Measurements from ENCODE around the gene PTPN11.
"Not testable (repeated sequence)": the region's sequence is repeated elsewhere in the genome, so short reads cannot be mapped to it uniquely, and the experiment has no call there.

The PTPN11 gene
- total RNA-seq = 111 to 240 (median 186) reads per million in 17 experiments

DNA sequence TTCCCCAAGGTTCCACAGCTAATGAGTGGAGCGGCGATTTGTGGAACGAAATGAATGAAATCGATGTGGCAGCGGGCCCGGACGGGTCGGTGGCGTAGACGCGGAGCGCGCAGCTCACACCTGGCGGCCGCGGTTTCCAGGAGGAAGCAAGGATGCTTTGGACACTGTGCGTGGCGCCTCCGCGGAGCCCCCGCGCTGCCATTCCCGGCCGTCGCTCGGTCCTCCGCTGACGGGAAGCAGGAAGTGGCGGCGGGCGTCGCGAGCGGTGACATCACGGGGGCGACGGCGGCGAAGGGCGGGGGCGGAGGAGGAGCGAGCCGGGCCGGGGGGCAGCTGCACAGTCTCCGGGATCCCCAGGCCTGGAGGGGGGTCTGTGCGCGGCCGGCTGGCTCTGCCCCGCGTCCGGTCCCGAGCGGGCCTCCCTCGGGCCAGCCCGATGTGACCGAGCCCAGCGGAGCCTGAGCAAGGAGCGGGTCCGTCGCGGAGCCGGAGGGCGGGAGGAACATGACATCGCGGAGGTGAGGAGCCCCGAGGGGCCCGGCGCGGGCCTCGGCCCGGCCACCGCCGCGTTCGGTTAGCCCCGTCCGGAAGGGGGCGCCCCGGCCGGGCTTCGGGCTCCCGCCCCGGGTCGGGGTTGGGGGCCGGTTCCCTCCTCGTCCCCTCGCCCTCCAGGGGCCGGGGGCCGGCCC, at the start of gene PTPN11:
Gene PTPN11, plus strand, starts transcription at position 340 of the 689 bp plus-strand sequence. Its CDS starts 165 bp downstream, at position 505.
- DNase-seq = peak; percentile 86 to 95 (median 92)

DNA sequence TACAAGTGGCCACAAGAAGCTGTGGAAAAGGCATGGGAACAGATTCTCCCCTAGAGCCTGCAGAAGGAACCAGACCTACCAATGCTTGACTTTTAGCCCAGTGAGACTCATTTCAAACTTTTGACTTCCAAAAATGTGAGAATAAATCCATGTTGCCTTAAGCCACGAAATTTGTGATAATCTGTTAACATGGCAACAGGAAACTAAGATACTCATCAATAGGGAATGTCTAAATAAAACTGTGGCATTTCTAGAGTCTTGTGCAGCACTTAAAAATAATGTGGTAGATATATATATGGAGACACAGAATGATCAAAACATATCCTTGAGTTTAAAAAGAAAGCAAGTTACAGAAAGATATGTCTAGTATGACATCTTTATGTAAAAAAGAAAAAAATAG, 48.5 kb upstream of the PTPN11 start:
- DNase-seq = no peak

DNA sequence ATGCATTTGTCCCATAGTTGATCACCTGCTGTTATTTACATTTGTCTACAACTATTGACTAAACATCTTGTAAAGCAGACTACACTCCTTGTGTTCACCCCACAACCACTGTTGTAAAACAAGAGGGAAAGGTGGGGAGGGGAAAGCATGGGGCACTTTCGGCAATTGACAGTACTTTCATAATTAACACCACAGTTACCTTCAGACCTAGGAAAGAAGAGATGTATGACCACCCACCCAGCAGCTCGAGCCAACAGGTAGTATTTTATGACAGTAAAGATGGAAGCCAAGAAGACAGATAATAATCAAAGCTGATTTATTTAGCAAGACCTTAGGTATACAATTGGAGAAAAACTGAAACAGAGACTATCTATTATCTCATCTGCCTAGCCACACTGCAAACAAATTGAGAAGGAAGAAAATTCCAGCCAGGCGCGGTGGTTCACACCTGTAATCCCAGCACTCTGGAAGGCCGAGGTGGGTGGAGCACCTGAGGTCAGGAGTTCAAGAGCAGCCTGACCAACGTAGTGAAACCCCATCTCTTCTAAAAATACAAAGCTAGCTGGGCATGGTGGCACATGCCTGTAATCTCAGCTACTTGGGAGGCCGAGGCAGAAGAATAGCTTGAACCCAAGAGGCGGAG, 47.8 kb upstream of the PTPN11 start:
- no peak for DNase-seq

DNA sequence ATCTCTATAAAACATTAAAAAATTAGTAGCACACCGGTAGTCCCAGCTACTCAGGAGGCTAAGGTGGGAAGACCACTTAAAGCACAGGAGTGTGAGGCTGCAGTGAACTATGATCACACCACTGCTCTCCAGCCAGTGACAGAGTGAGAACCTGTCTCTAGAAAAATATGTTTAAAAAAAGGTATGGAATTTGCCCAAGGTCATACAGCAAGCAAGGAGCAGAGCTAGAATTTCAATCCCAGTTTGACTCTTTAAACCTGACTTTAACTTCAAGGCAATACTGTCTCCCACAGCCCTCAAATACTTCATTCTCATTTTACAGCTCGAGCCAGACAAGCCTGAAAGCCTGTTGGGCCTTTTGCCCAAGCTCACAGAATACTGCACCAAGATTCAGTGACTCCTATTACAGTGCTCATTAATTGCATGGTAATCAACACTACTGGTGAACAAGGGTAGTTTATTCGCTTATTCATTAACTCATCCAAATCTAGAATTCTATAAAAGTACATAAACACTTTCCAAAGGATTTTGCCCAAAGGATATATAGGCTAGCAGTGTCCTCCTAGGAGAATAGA, 44.5 kb upstream of the PTPN11 start:
- no peak for DNase-seq

DNA sequence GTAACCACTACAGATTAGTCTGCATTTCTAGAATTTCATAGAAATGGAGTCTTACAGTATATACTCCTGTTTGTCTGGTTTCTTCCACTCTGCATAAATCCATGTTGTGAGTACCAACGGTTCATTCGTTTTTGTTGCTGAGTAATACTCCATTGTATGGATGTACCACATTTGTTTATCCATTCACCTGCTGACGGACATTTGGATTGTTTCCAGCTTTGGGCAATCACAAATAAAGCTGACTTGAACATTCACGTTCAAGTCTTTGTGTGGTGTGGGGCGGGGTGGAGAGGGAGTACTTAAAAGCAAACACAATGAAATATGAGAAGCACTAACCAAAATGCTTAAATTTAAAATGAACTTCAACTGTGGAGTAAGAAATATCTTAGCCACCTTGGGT, 43.6 kb upstream of the PTPN11 start:
- DNase-seq = no peak

DNA sequence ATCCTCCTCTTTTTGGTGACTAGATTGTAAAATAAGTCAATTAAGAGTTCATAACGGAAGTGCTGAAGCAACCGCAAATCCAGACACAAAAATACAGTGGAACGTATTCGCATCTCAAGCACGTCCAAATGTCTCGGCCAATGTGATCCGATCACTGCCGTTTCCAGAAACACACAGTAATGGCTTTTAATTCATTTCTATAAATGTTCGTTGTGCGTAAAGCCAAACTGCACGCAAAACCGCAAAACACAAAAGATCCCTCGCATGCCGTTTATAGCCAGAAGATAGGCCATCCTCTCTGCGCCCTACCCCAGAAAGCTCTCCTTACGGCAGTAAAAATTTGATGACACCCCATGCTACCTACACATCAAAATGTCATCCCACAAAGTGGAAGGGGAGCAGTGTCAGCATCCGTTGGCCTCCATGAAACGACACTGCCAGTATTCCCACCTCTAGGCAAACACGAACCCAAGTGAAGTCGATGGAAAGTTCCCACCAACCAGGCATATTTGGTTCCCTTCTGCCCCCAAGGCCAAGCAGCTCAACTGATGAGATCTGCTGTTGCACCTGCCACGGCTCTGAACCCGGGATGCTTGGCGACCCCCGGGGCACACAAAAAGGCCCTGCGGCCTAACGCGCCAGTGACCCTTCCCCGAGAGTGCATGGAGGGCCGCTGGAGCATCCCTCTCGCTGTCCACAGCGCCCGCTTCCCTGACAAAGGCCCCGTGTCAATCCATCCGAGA, 37.9 kb upstream of the PTPN11 start:
- DNase-seq = peak in 1 of 4 experiments; percentile 3

DNA sequence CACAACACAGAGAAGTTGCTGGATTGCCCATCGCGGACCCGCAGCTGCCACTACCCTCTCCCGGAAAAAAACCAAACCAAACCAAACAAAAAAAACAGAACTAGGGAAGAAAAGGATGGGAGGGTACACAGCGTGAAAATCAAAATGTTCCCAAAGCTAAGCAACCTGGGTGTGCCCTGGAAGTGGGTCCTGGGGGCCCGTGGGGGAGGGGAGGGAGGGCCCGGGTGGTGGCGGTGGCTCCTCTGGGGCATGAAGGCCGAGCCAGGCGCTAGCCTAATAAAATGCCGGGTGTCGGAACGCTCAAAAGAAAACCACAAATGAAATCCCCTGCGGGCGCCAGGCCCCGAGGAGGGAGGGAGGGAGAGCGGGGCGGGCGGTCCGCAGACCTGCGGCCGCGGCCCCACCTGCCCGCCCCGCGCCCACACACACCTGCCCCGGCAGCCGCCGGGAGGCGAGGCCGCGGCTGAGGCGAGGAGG, 37.3 kb upstream of the PTPN11 start:
- peak in 3 of 4 experiments; percentile 14 to 35 (median 30) for DNase-seq

DNA sequence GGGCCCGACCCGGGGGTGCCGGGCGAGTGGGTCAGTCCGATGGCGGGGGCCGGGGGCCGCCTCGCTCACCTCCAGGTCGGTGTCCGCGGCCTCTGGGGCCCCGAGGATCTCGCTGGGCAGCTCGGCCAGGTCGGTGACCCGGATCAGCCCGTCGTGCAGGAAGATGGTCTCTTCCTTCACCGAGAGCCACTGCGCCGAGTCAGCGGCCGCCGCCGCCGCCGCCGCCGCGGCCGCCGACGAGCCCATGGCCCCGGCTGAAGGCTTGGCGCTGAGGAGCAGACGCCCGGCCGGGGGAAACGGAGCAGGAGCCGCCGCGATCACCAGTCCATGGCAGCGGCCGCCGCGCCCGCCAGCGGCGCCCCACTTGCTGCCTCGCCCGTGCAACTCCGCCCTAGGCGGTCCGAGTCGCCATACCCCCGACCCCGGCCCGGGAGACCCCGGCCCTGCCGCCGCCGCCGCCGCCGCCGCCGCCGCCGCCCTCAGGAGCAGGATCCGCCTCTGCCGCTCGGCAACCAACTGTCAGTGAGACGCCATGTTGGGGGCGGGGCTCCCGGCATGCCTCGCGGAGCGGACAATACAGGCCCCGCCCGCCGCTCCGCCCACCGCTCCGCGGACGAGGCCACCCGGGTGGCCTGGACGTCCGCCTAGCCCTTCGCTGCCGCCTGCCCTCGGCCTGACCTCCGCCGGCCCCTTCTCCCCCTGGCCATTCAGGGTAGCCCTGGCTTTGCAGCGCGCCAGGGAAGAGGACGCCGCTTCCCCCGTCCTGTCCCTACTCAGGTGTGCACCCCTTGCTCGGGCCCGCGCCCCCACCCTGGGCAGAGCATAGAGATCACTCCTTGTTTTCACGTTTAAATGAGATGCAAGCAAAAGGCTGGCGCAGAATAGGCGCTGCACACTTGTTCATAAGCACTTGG, 36.6 kb upstream of the PTPN11 start, which contains the start of gene HECTD4:
Gene HECTD4, minus strand, starts transcription at position 549 of the 914 bp plus-strand sequence. Its CDS starts 303 bp downstream, at position 246.
- peak; percentile 96 to 99 (median 97) for DNase-seq

DNA sequence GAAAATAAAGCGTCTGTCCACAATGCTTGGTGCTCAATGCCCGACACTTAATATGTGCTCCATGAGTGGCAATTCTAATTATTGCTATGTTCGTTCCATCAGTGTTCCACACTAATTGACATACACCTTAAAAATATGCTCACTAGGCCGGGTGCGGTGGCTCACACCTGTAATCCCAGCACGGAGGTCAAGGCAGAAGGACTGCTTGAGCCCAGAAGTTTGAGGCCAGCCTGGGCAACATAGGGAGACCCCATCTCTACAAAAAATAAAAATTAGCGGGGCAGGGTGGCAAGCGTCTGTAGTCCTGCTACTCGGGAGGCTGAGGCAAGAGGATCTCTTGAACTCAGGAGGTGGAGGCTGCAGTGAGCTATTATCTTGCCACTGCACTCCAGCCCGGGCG, 35.9 kb upstream of the PTPN11 start:
- DNase-seq = no peak

DNA sequence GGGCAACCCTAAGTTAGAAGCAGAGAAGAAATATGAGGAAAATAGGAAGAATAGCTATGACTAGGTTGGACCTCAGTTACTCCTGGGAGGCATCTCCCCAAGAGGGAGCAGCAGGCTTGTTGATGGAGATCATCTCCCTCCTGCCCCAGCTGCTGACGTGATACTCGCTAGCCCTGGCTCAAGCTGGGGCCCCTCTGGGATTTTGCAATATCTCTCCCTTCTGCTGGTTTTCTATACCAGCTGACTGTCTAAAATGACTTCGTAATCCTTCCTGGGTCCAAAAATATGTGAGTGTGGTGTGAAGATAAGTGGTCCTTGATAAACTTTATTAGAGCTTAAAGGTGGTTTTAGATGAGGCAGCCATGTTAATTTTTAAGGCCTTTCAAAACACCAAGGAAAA, 32.0 kb upstream of the PTPN11 start:
- peak; percentile 13 to 44 (median 31) for DNase-seq

DNA sequence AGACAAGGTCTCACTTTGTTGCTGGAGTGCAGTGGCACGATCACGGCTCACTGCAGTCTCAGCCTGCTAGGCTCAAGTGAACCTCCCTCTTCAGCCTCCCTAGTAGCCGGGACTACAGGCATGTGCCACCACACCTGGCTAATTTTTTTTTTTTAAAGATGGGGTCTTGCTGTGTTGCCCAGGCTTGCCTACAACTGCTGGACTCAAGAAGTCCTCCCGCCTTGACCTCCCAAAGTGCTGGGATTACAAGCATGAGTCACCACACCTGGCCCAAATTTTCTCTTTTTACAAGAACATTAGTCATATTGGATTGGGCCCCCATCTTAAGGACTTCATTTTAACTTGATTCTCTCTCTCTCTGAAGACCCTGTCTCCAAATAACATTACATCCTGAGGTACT, 29.5 kb upstream of the PTPN11 start:
- no peak for DNase-seq

DNA sequence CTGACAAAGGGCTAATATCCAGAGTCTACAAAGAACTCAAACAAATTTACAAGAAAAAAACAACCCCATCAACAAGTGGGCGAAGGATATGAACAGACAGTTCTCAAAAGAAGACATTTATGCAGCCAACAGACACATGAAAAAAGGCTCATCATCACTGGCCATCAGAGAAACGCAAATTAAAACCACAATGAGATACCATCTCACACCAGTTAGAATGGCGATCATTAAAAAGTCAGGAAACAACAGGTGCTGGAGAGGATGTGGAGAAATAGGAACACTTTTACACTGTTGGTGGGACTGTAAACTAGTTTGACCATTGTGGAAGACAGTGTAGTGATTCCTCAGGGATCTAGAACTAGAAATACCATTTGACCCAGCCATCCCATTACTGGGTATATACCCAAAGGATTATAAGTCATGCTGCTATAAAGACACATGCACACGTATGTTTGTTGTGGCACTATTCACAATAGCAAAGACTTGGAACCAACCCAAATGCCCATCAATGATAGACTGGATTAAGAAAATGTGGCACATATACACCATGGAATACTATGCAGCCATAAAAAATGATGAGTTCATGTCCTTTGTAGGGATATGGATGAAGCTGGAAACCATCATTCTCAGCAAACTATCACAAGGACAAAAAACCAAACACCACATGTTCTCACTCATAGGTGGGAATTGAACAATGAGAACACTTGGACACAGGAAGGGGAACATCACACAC, 28.7 kb upstream of the PTPN11 start:
- DNase-seq = not testable (repeated sequence)

DNA sequence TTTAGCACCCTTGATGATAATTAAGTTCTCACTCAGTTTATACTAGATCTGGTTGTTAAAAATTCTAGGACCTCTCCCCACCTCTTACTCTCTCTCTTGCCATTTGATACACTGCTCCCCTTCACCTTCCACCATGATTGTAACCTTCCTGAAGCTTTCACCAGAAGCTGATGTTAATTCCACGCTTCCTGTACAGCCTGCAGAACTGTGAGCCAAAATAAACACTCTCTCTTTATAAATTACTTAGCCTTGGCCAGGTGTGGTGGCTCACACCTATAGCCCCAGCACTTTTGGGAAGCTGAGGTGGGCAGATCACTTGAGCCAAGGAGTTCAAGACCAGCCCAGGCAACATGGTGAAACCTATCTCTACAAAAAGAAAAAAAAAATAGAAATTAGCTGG, 25.4 kb upstream of the PTPN11 start:
- DNase-seq = no peak

DNA sequence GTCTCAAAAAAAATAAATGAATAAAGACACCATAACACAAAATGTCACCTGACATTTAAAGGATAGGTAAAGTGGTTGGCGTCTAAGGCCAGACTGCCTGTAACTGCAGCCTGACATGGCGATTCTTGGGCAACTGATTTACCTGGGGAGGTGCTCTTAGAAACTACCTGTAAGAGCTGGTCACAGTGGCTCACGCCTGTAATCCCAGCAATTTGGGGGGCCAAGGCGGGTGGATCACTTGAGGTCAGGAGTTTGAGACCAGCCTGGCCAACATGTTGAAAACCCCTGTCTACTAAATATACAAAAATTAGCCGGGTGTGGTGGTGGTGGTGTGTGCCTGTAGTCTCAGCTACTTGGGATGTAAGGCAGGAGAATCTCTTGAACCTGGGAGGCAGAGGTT, 17.7 kb upstream of the PTPN11 start:
- no peak for DNase-seq

DNA sequence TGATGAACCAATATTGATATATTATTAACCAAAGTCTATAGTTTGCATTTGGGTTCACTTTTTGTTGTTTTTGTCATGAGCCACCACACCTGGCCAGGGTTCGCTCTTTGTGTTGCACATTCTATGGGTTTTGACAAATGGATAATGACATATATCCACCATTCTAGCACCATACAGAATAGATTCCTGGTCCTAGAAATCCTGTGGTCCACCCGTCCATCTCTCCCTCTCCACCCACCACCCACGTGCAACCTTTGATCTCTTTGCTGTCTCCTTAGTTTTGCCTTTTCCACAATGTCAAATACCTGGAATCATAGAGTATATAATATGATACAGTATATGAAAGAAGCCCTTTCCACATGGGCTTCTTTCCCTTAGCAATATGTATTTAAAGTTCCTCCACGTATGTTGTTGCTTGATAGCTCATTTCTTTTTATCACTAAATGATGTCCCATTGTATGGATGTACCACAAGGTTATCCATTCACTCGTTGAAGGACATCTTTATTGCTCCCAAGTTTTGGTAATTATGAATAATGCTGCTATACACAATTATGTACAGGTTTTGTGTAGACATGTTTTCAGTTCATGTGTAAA, 16.7 kb upstream of the PTPN11 start:
- no peak for DNase-seq

DNA sequence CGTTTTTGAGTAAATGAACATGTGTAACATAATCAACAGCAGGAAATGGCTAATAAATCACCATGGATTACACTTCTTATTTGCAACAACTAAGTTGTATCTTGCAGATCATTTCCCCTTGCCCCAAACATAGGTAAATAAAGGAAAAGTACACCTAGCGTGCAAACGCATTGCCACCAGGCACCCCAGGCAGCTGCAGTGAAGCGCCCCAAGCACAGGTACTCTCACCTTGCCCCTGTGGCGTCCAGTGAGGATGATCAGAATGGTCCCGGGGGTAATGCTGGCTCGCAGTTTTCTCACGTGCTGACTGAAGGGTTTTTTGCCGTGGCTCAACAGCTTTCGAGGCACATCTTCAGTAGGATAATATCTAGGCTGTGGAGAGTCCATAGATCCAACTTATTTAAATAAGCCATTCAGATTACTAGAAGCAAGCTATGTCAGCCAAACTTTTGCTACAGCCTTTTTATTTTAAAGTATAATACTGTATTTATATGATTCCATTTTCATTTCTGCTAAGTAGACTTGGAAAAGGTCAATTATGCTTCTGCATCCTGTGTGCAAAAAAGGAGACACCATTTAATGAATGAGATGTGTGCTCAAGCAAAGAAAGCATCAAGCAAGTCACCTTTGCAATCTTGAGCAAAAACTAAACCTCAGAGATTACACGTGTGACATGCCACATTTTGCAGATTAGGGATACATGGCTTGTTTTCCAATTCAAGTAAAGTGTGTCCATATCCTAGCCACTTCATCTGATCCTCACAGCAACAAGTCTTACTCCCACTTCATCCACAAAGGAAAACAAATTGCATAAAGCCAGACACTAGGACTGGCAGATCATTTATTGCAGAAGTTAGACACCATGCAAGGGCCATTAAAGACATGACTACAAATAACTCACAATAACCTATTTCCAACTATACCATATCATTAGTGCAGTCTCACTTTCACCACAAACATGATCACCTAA, 11.9 kb upstream of the PTPN11 start:
- no peak for DNase-seq

DNA sequence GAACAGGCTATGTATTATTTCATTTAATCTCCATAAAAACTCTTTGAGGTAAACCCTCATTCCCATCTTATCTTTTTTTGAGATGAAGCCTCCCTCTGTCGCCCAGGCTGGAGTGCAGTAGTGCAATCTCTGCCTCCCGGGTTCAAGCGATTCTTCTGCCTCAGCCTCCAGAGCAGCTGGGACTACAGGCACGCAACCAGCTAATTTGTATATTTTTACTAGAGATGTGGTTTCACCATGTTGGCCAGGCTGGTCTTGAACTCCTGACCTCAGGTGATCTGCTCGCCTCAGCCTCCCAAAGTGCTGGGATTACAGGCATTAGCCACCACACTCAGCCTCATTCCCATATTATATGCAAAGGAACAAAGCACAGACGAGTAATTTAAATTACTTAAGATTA, 11.1 kb upstream of the PTPN11 start:
- not testable (repeated sequence) for DNase-seq

DNA sequence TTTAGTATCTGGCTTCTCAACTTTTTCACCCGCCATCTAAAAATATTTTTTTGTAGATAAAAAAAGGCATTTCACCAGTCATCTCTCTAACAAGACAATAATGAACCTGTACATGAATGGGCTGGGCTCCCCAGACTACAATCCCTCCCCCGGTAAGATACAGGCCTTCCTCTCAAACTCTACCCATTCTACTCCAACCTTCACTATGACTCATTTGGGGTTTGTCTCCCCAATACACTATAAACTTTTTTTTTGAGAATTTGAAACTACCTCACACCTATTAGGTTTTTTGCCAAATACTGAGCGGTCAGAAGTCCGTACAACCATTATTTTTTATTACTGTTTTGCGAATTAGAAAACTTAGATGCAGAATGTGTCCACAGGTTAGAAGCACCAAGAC, 10.1 kb upstream of the PTPN11 start:
- DNase-seq = no peak
